ENCODE data around the gene CFAP77. TPM values are rescaled to one million over a fixed set of nuclear protein-coding genes. Genes with fewer than 3 reads are reported as not detected.

CFAP77 gene
- total and polyA plus RNA-seq, 2 experiments from 2014 or later = not detected

DNA sequence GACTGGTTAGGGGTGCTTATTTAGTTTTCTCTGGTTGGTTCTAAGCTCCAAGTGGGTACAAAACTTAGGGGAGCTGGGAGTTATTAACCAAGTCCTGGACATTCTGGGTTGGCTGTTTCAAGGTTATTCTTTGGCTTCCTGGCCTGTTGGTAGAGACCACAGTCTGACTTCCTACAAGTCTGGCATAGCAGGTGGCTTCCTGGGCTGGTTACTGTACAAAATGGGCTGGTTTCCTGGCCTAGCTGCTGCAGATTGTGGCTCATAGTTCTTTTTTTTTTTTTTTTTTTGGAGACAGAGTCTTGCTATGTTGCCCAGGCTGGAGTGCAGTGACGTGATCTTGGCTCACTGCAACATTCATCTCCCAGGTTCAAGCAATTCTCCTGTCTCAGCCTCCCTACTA, 126.1 kb downstream of the CFAP77 start:
- Histone ChIP-seq H4K20me1 (ENCODE audit: insufficient read depth) (no peaks in the 10 kb centered on the region), H3F3A (ENCODE audit: insufficient read depth) (no peaks in the 10 kb centered on the region), H3K79me2 (ENCODE audit: insufficient read depth) (no peaks in the 10 kb centered on the region), H3K27me3 (replicated peaks; ENCODE audit: insufficient read depth) (peaks cover 35% of the 10 kb centered on the region), H3K4me2 (ENCODE audit: unreplicated experiment) (no peak overlapping the region), H3K4me1 (ENCODE audit: insufficient read depth) (no peaks in the 10 kb centered on the region), H3K9me3 (ENCODE audit: low read depth) (no peaks in the 10 kb centered on the region), H2AFZ (no peak overlapping the region), H3K4me3 (no peak overlapping the region), H3K9ac (no peak overlapping the region), H3K9me2 (ENCODE audit: insufficient read depth) (no peaks in the 10 kb centered on the region), H3K36me3 (ENCODE audit: low read depth) (no peaks in the 10 kb centered on the region), H3K27ac (no peak overlapping the region)
- WGBS, 2 experiments (ENCODE audit: low coverage in 1 of 2, low lambda C conversion rate in 2 of 2, missing lambda C conversion rate in 2 of 2) = 10 to 29% methylated on average over 1 of the region's 1 CpG
- TF ChIP-seq EZH2phosphoT487 (IDR thresholded peaks at IDR 0.05; ENCODE audit: insufficient read depth, low read depth) (no peak), EZH2 (IDR thresholded peaks at IDR 0.05; ENCODE audit: insufficient read depth, poor library complexity, severe bottlenecking) (no peak)
- in situ Hi-C loops (cut with MboI) = no loop called here
- no peak for DNase-seq

DNA sequence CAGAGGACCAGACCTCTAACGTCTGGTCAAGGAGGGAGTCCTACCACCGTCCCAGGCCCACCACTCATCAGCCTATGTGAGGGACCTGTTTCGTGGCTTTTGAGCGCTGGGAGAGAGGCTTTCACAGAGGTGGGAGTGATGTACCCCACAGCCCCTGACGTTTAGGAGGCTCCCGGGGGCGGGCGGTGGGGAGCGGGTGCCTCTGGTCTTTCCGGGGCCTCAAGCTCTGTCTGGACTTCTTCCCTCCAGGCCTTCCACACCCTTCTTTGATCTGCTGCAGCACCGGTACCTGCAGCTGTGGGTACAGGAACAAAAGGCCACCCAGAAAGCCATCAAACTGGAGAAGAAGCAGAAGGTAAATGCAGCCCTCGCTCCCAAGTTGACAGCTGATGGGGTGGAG, 127.3 kb downstream of the CFAP77 start:
- H3K79me2 ChIP-seq (ENCODE audit: insufficient read depth) = no peaks in the 10 kb centered on the region
- no peaks in the 10 kb centered on the region for H3K36me3 ChIP-seq (ENCODE audit: low read depth)
- TF ChIP-seq EZH2phosphoT487 (IDR thresholded peaks at IDR 0.05; ENCODE audit: insufficient read depth, low read depth) = no peak
- TF ChIP-seq EZH2 (IDR thresholded peaks at IDR 0.05; ENCODE audit: insufficient read depth, poor library complexity, severe bottlenecking) = no peak
- no peaks in the 10 kb centered on the region for H3F3A ChIP-seq (ENCODE audit: insufficient read depth)
- no peaks in the 10 kb centered on the region for H3K9me3 ChIP-seq (ENCODE audit: low read depth)
- peaks cover 30% of the 10 kb centered on the region for H3K27me3 ChIP-seq (replicated peaks; ENCODE audit: insufficient read depth)
- no peak overlapping the region for H3K4me3 ChIP-seq
- no peak overlapping the region for H3K9ac ChIP-seq
- H3K9me2 ChIP-seq (ENCODE audit: insufficient read depth) = no peaks in the 10 kb centered on the region
- DNase-seq = no peak
- no peak overlapping the region for H3K27ac ChIP-seq
- H3K4me1 ChIP-seq (ENCODE audit: insufficient read depth) = no peaks in the 10 kb centered on the region
- no peaks in the 10 kb centered on the region for H4K20me1 ChIP-seq (ENCODE audit: insufficient read depth)
- in situ Hi-C loops (cut with MboI) = no loop called here
- WGBS, 2 experiments (ENCODE audit: low coverage in 1 of 2, low lambda C conversion rate in 2 of 2, missing lambda C conversion rate in 2 of 2) = 40 to 42% methylated on average over 11 to 12 of the region's 12 CpGs
- H3K4me2 ChIP-seq (ENCODE audit: unreplicated experiment) = no peak overlapping the region
- no peak overlapping the region for H2AFZ ChIP-seq

DNA sequence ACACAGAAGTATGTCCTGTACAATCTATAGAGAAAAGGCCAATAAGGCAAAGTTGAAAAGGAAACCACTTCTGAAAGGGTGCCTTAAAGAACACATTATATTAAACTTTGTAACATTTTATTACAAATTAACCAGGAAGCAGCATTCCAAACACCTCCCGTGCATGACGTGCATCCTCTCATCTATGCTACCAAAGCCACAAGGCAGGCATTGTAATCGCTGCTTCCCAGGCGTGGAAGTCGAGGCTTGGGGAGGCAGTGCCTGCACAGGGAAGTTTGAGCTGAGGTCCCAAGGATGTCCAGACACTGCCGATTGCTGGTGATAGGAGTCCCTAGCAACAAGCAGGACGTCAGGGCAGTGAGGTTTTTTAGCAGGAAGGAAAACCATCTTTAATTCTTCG, 128.1 kb downstream of the CFAP77 start:
- Histone ChIP-seq H3K27me3 (replicated peaks; ENCODE audit: insufficient read depth) (peaks cover 30% of the 10 kb centered on the region), H3K9me2 (ENCODE audit: insufficient read depth) (no peaks in the 10 kb centered on the region), H3F3A (ENCODE audit: insufficient read depth) (no peaks in the 10 kb centered on the region), H3K9me3 (ENCODE audit: low read depth) (no peaks in the 10 kb centered on the region), H2AFZ (no peak overlapping the region), H3K9ac (no peak overlapping the region), H3K27ac (no peak overlapping the region), H3K4me3 (no peak overlapping the region), H3K4me1 (ENCODE audit: insufficient read depth) (no peaks in the 10 kb centered on the region), H4K20me1 (ENCODE audit: insufficient read depth) (no peaks in the 10 kb centered on the region), H3K79me2 (ENCODE audit: insufficient read depth) (no peaks in the 10 kb centered on the region), H3K36me3 (ENCODE audit: low read depth) (no peaks in the 10 kb centered on the region), H3K4me2 (ENCODE audit: unreplicated experiment) (no peak overlapping the region)
- no peak for TF ChIP-seq EZH2 (IDR thresholded peaks at IDR 0.05; ENCODE audit: insufficient read depth, poor library complexity, severe bottlenecking)
- TF ChIP-seq EZH2phosphoT487 (IDR thresholded peaks at IDR 0.05; ENCODE audit: insufficient read depth, low read depth) = no peak
- in situ Hi-C loops (cut with MboI) = no loop called here
- DNase-seq = no peak
- 49 to 51% methylated on average over 8 of the region's 8 CpGs for WGBS, 2 experiments (ENCODE audit: low coverage in 1 of 2, low lambda C conversion rate in 2 of 2, missing lambda C conversion rate in 2 of 2)

DNA sequence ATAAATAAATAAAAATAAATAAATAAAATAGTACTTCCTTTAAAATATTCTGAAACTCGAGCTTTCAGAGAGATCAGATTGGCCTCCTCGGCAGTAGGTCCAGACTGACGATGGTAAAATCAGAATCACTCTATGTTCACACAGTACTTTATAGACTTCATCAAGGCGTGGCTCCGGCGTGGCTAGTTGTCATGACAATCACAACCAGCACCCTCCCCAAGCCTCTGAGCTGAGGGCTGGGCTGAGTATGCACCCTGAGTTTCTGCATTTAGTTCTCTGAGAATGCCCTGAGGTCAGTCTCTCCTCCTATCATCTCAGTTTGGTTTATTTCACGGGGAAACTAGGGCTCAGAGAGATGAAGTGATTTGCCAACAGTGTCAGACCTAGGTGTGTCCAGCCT, 129.1 kb downstream of the CFAP77 start:
- in situ Hi-C loops (cut with MboI) = no loop called here
- no peak overlapping the region for H3K4me3 ChIP-seq

GRCh38 chr9:132541051-132541450, 131.0 kb downstream of the CFAP77 start:
- H2AFZ ChIP-seq = no peak overlapping the region

More for the DNA sequence above, 129.1 kb downstream of the CFAP77 start:
- H3K4me2 ChIP-seq (ENCODE audit: unreplicated experiment) = no peak overlapping the region
- H3K36me3 ChIP-seq (ENCODE audit: low read depth) = no peaks in the 10 kb centered on the region
- DNase-seq = no peak
- no peak for TF ChIP-seq EZH2 (IDR thresholded peaks at IDR 0.05; ENCODE audit: insufficient read depth, poor library complexity, severe bottlenecking)
- TF ChIP-seq EZH2phosphoT487 (IDR thresholded peaks at IDR 0.05; ENCODE audit: insufficient read depth, low read depth) = no peak
- H3K9ac ChIP-seq = no peak overlapping the region
- no peaks in the 10 kb centered on the region for H3K79me2 ChIP-seq (ENCODE audit: insufficient read depth)
- H3K9me2 ChIP-seq (ENCODE audit: insufficient read depth) = no peaks in the 10 kb centered on the region
- H3F3A ChIP-seq (ENCODE audit: insufficient read depth) = no peaks in the 10 kb centered on the region
- no peaks in the 10 kb centered on the region for H4K20me1 ChIP-seq (ENCODE audit: insufficient read depth)
- no peaks in the 10 kb centered on the region for H3K9me3 ChIP-seq (ENCODE audit: low read depth)
- H2AFZ ChIP-seq = no peak overlapping the region
- H3K4me1 ChIP-seq (ENCODE audit: insufficient read depth) = no peaks in the 10 kb centered on the region
- H3K27ac ChIP-seq = no peak overlapping the region
- 45 to 48% methylated on average over 7 of the region's 7 CpGs for WGBS, 2 experiments (ENCODE audit: low coverage in 1 of 2, low lambda C conversion rate in 2 of 2, missing lambda C conversion rate in 2 of 2)
- H3K27me3 ChIP-seq (replicated peaks; ENCODE audit: insufficient read depth) = peaks cover 33% of the 10 kb centered on the region

More at GRCh38 chr9:132541051-132541450, 131.0 kb downstream of the CFAP77 start:
- no peak for DNase-seq
- no peak overlapping the region for H3K4me3 ChIP-seq
- TF ChIP-seq EZH2phosphoT487 (IDR thresholded peaks at IDR 0.05; ENCODE audit: insufficient read depth, low read depth) (no peak), EZH2 (IDR thresholded peaks at IDR 0.05; ENCODE audit: insufficient read depth, poor library complexity, severe bottlenecking) (no peak)
- H3K9ac ChIP-seq = no peak overlapping the region
- 57% methylated on average over 8 of the region's 8 CpGs for WGBS, 2 experiments (ENCODE audit: low coverage in 1 of 2, low lambda C conversion rate in 2 of 2, missing lambda C conversion rate in 2 of 2)
- H3K4me1 ChIP-seq (ENCODE audit: insufficient read depth) = no peaks in the 10 kb centered on the region
- peaks cover 42% of the 10 kb centered on the region for H3K27me3 ChIP-seq (replicated peaks; ENCODE audit: insufficient read depth)
- no peaks in the 10 kb centered on the region for H3K36me3 ChIP-seq (ENCODE audit: low read depth)
- in situ Hi-C loops (cut with MboI) = no loop called here
- H3K79me2 ChIP-seq (ENCODE audit: insufficient read depth) = no peaks in the 10 kb centered on the region
- no peaks in the 10 kb centered on the region for H4K20me1 ChIP-seq (ENCODE audit: insufficient read depth)
- H3K9me2 ChIP-seq (ENCODE audit: insufficient read depth) = no peaks in the 10 kb centered on the region
- no peak overlapping the region for H3K27ac ChIP-seq
- H3K4me2 ChIP-seq (ENCODE audit: unreplicated experiment) = no peak overlapping the region
- H3K9me3 ChIP-seq (ENCODE audit: low read depth) = no peaks in the 10 kb centered on the region
- no peaks in the 10 kb centered on the region for H3F3A ChIP-seq (ENCODE audit: insufficient read depth)
